ENCODE measurements around the gene CAMTA1.

- TF ChIP-seq CTCF (IDR thresholded peaks at IDR 0.05; ENCODE audit: low read length) (no peak), EZH2 (optimal IDR thresholded peaks at IDR 0.05; ENCODE audit: low read depth, low read length) (no peak), EZH2phosphoT487 (IDR thresholded peaks at IDR 0.05; ENCODE audit: low read length) (no peak)
Measured at GRCh38 chr1:7638078-7638477, 852.8 kb downstream of the CAMTA1 start.
